Stimulated activated CD8-positive, alpha-beta memory T cell treated with anti-CD3 and anti-CD28 coated beads, Interleukin-4, amount 100 ng/mL, for 4 hours (primary cell): ENCODE data around the gene SLC6A6.

Source experiments
- DNase-seq, 2 donors: peaks; one replicate each; pipeline ENCODE4 v3.0.0-alpha.2; 2020; ENCODE audit warnings: low read depth in 2 of 2, low spot score in 1 of 2

Gene SLC6A6

DNA sequence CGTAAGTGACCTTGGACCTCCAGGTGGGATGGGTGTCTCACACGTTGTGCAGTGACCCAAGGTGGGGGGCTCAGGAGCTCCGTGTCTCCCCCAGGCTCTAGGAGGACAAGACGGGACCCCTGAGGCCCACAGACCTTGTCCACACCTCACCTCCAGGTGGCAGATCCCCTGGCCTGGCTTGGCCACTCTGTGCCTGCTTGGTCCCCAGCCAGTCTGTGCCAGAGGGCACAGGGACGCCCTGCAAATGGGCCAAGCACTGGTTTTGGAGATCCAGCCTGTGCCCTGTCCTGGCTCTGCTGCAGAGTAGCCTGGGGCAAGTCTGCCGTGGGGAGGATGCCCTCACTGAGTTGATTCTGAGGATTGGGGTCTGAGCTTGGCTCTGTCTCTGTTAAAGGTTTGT lies 14.0 kb downstream of the SLC6A6 start:
- no peak for DNase-seq

DNA sequence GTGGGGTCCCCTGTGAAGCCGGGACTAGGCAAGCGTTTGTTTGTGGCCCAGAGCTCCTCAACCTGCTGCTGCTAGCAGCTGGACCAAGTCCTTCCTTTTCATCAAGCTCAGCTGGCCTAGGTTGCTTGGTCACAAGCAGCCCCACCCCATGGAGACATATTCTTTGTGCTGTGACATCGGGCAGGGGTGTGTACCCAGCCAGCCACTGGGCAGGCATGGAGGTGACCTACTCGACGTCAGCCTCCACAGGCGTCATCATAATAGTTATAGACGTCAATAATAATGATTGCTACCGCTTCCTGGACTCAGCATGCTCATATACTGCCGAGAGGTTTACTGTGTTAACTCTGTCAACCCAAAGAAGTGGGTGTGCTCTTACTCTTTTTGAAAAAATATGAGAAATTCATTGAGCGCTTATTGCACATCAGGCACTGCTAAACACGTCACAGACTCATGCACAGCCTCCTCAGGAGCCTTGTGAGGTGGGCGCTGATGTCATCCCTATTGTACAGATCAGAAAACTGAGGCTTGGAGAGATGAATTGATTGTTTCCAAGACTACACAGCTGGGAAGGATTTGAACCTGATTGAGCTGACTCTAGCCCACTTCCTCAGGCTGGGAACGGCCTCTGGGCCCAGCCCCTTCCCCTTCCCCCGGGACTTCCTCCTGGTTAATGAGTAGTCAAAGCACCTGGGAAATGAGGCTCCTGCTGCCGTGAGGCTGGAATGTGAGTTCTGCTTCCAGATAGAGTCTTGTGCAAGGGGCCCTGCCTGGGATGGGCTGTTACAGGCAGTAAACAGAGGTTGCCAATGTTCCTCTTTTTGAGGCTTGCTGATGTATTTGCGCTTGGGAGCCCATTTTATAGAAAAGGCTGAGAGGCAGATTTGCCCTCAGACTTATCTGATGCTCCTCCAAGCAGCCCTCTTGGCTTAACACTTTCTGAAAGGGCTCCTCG lies 16.2 kb downstream of the SLC6A6 start:
- no peak for DNase-seq

DNA sequence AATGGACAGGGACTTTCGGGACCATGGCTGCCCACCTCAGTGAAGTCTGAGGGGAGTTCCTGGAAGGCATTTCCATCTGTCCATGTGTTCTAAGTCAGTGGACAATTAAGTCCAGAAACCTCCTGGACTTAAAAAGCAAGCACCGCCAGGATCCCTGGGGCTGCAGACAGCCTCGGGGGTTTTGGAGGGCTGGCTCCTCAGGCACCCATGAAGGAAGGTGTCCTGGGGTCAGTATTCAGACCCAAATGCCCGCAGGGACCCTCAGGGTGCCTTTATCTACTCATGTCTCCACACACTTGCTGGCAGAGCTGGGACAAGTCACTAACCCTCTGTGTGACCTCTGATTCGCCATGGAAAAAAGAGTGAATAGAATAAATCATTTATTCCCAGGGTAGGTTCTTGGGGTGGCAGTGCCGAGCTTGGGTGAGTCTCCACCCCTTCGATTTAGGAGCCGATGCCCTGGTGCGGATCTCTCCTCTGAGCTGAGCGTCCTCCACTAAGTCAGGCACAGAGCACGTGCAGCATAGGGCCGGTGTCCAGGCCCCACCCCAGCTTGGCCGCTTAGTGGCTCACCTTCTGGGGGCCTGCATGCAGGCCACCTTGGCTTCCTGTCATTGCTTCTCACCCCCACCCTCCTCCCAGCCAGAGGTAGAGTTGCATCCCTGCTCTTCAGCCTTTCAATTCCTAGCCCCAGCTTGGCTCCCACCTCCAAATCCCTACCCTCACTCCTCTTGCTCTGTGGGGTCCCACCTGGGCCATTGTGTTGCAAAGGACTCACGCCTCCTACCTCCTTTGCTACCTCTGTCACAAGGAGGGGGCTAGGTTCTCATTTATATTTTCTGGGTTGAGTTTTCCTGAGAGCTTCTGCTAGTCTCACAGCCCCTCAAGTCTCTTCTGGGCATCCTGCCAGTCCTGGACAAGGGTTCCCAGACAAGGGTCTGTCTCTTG lies 19.9 kb downstream of the SLC6A6 start:
- DNase-seq: no peak

DNA sequence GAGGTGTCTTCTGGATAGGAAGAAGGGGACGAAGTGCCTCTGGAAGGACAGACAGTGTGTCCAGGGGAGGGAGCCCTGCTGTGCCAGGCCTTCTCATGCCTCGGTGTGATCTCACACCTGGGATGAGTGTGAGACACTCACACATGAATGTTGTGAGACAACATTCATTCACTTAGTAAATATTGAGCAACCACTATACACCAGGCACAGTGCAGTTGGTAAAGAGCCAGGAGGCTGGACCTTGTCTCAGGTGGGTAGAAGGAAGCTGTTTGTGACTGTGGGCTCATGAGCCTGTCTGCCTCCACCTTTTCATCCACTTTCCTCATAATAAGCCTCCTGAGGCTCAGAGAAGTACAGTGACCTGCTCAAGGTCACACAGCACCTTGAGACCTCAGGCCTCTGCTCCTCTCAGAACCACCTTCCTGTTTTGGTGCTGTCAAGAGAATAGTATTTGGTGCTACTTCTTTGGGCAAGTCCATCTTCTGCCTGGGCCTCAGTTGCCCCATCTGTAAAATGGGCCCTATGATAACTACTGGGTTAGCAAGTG lies 20.9 kb downstream of the SLC6A6 start:
- no peak for DNase-seq

DNA sequence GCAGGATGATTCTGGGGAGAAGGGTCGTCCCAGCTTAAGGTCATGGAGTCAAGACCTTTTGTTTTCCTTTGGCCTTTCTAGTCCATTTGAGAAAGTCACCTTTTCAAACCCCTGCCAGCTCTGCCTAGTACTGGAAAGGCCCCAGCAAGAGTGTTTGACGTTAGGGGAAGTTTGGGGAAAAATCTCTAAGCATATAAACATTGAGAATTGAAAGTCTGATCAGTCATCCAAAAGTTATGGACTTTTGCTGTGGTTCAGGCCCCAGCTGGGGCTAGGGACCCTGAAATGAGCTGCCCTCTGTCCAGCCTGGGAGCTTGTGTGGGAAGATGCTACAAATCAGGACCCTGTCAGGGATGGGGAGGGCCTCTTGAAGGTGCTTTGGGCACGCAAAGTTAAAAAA lies 21.6 kb downstream of the SLC6A6 start:
- DNase-seq: no peak

DNA sequence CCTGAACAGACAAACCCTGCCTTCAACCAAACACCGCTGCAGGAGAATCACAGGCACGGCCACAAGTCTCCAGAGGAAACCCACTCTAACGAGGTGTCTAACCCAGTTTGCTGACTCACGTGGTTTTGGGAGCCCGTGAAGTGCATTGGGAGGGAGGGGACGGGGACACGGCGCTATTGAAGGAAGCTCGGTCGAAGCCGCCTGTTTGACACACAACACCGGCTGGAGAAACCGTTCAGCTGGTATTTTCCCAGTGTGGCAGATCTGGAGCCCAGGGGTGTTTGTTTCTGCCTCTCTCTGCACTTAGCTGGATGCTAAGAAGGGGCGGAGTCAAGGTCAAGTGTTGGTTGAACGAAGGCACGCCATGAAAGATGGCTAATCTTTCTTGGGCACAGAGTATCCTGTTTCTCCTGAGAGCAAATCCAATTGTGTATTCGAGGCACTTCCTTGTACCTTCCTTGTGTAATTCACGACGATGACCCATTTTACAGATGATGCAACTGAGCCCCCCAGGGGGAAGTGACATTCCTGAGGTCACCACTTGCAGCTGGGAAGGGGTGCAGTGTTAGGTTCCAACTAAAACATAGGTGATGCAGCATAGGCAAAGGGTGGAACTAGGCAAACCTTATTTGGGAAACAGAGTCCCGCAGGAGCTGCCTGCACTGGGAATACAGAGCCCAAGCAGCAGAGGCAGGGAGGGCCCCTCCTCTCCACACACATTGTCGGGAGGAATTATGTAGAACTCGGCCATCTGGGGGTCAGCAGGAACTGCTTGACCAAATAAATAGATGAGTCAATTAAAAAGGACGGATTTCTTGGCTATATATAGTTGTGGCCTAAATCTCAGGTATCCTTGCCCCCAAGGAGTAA lies 22.5 kb downstream of the SLC6A6 start:
- DNase-seq: peak in 1 of 2 donors; percentile 30

DNA sequence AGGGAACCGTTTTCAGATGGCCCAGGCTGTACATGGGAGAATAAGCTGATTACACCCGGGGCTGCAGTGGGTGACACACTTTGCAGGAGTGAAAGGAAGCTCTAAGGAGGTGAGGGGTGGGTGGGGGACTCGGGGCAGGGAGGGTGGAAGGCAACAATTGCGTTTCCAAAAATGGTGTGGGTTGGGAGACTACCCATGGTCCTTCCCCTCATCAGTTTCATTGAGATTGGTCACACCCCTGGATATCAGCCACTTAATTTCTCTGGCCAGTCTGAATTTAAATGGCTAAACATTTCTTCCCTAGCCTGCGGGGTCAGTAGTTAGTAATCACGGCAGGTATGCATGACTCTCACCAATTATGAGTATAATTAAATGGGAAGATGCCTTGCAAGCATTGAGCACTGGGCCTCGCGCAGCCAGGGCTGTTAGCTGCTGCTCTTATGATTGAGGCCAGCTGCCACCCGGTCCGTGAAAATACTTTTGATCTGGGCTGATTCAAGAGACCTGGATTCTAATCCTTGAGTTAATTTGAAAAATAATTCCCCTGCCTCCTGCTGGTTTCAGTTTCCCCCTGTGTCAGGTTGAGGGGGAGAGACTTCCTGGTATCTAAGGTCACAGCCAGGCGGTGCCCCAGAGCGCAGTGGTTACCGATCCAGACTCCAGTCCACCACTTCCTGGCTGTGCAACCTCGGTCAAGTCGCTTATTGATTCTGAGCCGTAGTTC lies 23.3 kb downstream of the SLC6A6 start:
- no peak for DNase-seq

DNA sequence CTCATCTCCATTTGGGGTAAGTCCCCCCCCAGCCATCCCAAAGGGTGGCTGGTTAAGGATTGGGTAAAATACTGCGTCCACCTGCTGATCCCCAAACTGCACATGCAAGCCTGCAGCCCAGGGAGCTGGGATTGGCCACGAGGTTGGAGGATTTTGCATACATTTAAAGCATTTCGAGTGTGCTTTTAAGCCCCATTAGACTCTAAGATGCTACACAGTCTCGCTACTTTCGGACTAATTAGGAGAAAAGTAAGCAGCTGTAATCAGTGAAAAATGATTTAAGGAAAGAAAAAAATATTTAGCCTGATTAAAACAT lies 23.9 kb downstream of the SLC6A6 start:
- DNase-seq: no peak

DNA sequence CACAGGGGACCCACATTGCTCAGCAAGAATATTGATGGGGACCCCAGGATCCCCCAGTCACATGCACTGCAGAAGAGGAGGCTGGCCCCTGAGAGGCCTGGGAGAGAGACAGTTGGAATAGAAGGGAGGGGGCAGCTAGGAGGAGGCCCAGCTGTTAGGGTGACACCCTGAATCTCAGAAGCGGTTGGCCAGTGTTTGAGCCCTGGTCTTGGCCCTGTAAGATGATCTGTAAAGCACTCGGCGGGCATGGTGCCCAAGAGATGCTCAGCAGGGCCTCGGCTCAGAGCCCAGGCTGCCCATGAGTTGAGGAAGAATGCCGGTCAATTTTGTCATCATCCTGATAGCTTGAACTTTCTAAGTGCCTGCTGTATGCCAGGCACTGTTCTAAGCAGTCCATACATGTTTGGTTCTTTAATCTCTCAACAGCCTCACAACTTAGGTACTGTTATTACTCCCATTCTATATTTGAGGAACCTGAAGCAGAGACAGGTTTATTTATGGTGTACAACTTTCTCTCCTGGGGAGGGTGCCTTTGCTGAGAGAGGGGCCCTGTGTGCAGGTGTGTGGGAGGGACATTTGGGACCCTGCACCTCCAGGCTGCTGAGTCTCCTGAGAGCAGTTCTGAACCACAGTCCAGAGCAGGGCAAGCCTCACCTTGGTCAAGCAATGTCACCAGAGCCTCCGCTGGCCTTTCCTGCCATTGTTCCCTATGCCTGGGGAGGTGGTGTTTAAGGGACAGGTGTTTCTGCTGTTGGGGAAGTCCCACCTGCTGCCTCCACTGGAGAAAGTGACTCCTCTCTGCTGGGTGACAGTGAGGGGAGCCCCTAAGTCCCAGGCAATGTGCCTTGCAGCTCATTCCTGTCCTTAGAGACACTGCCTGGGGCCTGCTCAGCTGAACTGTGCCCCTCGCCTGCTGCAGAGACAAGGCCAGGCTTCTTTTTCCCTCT lies 26.0 kb downstream of the SLC6A6 start:
- DNase-seq: peak in 1 of 2 donors; percentile 24

DNA sequence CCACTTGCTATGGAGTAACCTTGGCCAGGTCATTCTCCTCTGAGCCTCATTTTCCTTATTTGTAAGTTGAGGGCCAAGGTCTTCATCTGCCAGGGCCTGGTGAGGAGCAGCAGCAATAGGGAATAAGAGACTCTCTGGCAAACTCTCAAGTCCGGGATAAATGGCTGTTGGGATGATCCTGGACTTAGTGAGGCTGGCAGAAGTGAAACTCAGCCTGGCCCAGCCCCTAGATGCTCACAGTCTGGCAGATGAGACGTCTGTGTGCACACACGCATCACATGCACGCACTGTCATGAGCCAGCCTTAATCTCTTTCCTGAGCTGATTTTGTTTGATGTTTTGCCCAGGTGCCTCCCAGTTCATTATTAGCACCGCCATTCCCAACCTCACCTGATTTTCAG lies 26.8 kb downstream of the SLC6A6 start:
- no peak for DNase-seq

DNA sequence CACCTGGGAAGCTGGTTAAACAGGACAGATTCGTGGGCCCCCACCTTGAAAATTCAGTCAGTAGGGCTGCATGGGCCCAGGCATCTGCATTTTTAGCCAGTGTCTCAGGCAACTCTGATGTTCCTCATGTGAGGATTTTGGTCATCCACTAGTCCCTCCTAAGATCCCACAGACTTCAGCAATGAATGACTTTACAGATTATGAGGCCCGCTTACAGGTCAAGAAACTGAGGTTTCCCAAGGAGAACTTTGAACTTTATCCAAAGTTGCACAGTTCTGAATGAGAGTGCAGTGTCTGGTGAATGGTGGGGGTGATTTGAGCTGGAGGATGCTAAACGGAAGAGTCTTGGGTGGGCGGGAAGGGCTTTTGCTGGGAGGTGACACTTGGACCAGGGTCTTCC lies 27.2 kb downstream of the SLC6A6 start:
- no peak for DNase-seq

DNA sequence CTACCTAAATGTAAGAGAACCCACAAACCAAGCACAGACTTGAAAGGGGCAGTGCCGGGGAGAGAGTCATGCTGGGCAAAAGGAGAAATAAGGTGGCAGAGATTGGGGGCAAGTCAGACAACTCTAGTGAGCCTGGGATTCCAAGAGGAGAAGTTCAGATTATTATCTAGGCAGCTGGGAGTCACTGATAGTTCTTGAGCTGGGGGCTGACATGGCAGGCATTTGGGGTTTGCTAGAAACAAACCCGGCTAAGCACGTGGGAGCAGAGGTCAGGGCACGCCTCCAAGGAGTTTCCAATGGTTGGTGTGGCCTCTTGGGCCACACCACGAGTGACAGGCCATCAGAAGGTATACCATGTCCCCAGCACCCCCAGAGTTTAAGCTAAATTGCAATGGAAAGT lies 27.6 kb downstream of the SLC6A6 start:
- no peak for DNase-seq

DNA sequence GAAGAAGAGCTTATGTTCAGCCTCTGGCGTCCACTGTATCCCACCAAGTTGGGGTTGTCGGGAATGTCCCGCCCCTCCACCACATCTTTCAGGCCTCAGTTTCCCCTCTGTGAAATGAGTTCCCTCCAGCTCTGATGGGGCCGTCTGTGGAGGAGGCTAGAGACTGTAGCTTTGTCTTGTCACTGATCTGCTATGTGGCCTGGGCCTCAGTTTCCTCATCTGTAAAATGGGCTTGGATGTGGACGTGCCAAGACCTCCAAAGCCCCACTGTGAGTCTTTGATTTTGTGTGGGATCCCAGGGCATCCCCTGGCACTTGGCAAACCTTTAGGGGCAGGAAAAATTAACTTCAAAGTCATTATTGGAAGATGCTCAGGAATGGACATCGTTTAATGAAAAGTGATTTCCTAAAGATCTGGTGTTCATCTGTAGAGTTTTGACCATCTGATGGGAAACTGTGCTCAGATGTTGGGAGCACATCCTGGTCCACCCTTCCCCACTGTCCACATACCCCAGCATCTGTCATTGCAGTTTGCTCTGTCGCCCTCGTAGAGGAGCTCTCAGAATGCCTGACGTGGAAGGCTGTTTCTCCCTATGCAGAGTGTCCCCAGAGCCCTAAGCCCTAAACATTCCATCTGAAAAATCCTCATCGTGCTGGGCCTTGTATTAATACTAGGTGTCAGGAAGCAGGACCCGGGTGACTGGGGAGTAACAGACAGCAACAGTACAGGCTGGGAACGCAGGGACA lies 28.5 kb downstream of the SLC6A6 start:
- DNase-seq: no peak

DNA sequence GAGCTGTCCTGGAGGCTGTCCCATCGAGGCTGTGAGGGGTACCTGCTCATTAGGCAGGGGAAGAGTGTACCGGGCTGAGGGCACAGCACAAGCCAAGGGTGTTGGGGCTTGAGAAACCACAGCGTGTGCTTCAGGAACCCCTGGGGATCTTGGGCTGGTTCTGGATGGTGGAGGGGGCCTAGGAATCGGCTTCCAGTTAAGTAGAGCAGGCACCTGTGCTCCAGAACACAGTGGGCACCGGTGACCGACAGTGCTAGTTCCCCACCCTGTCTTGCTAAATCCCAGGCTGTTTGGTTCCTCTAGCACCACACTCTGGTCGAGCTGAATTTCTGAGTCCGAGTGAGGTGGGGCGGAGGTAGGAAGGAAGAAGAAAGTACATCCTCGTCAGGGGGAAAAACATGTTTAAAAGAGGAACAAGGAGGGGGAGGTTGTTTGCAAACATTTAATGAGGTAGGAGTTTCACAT lies 29.1 kb downstream of the SLC6A6 start:
- DNase-seq: no peak

DNA sequence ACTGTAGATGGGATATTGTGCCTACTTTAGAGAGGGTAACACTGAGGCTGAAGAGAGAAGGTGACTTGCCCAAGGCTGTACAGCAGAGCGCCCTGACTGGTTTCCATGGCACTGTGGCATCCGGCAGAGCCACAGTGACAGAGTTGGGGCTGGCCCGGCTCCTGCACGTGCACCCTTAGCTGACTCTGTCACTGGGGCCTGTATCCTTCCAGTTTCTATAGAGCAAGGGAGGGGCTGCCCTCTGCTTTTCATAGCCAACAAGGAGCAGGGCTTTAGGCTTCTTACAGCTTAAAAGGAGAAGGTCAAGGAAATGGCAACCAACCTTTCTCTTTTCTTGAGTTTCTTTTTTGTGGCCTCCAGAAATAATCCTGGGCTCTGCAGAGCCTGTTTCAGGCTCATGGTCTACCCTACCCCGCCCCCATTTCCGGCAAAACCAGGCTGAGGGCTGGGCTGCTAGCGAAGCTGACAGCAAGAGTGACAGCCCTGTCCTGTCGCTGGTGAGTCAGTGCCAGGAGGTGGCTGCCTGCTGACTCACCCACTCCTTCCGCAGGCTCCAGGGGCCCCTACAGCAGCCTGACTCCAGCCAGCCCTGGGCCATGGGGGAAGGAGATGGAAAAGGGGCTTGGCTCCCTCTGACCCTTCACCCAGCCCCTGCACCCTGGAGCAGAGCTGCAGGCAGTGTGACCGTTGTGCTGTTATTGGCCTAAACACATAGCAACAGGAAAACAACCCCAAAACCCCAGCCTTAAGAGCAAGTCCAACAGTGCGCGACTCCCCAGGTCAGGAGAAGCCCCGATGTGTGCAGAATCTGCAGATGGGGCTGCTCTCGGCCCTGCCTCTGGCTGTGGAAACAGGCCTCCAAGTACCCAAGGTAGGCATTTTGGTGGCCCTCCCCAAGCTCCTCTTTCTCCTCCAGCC lies 29.8 kb downstream of the SLC6A6 start:
- peak; percentile 91 for DNase-seq

DNA sequence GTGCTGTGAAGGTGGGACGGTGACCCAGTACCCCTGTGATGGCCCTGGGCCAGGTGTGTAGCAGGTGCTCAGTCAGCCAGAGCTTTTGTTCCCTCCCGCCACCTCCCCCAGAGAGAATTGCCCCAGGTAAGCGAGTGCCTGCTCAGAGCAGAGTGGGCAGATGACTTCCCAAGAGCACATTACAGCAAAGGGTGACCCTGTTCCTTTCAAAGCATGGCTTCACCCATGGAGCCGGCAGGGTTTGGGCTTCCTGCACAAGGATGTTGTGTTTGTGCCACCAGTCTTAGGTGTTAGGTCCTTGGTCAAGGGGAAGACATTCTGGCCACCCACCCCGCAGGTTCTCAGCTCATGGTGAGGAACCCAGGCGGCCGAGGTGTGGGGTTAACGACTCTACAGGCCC lies 30.7 kb downstream of the SLC6A6 start:
- DNase-seq: no peak

DNA sequence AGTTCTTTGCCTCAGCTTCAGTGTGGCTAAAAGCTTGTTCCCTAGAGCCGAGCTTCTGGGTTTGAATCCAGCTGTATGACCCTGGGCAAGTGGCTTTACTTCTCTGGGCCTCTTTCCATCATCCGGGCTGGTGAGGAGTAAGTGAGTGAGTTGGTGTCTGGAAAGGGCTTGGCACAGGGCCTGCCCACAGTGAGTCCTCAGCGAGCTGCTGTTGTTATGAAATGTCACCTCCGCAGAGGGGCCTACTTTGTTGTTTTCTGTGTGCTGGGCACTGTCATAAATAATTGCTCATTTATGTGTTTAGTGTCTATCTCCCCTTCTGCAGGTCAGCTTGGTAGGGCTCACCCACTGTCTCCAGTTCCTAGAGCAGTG lies 31.7 kb downstream of the SLC6A6 start:
- no peak for DNase-seq
